ENCODE data around the gene CDH23.

GRCh38 chr10:71707240-71707789 is 310.6 kb downstream of the CDH23 start:
- no peak for TF ChIP-seq EZH2 (IDR thresholded peaks at IDR 0.05; ENCODE audit: insufficient read depth, poor library complexity, severe bottlenecking)
- TF ChIP-seq EZH2phosphoT487 (IDR thresholded peaks at IDR 0.05; ENCODE audit: insufficient read depth, low read depth): no peak

Data from GM23248 (cell line).